HUES6 (cell line): ENCODE measurements around the gene PDE4A.
"Not testable (repeated sequence)": the region's sequence is repeated elsewhere in the genome, so short reads cannot be mapped to it uniquely, and the experiment has no call there.

Experiments
- H3K27ac ChIP-seq: 2 replicates; pipeline ENCODE4 v1.7.0; 2013; ENCODE audit warnings: low read depth, mild to moderate bottlenecking, low read length, inconsistent platforms
- H3K27me3 ChIP-seq: 2 replicates; pipeline ENCODE4 v1.6.1; 2013; ENCODE audit warnings: low read length; ENCODE audit not compliant: control insufficient read depth, insufficient read depth
- H3K36me3 ChIP-seq: 2 replicates; pipeline ENCODE4 v1.6.1; 2013; ENCODE audit warnings: low read length; ENCODE audit not compliant: control insufficient read depth, insufficient read depth
- H3K4me1 ChIP-seq: 2 replicates; pipeline ENCODE4 v1.6.1; 2013; ENCODE audit warnings: low read length; ENCODE audit not compliant: control insufficient read depth, insufficient read depth
- H3K4me3 ChIP-seq: 2 replicates; pipeline ENCODE4 v1.5.1; 2013; ENCODE audit warnings: low read depth, low read length
- H3K9ac ChIP-seq: one replicate; pipeline ENCODE4 v1.6.1; 2013; ENCODE audit warnings: mild to moderate bottlenecking, low read length
- H3K9me3 ChIP-seq: 2 replicates; pipeline ENCODE4 v1.6.1; 2013; ENCODE audit warnings: low read depth, low read length; ENCODE audit not compliant: control insufficient read depth, insufficient read depth

PDE4A gene

GRCh38 chr19:10420444-10421239 is at the start of gene PDE4A:
Gene PDE4A, plus strand, starts transcription at chr19:10420538. Its CDS starts 227 bp downstream, at chr19:10420765.
- H3K4me3 ChIP-seq = peak within 1 kb of the TSS; percentile 62
- H3K36me3 ChIP-seq = no peaks in the 10 kb centered on the region
- H3K4me1 ChIP-seq = peaks cover 26% of the 10 kb centered on the region
- no peaks in the 10 kb centered on the region for H3K9me3 ChIP-seq
- H3K27me3 ChIP-seq = peaks cover 90% of the 10 kb centered on the region
- no peak within 1 kb of the TSS for H3K27ac ChIP-seq
- H3K9ac ChIP-seq = peak within 1 kb of the TSS; percentile 15

GRCh38 chr19:10372690-10373089 is 47.6 kb upstream of the PDE4A start:
- Histone ChIP-seq H3K36me3 (peaks cover 24% of the 10 kb centered on the region), H3K27me3 (no peaks in the 10 kb centered on the region), H3K4me1 (no peaks in the 10 kb centered on the region), H3K4me3 (no peak overlapping the region), H3K9me3 (no peaks in the 10 kb centered on the region), H3K9ac (no peak overlapping the region), H3K27ac (no peak overlapping the region)

GRCh38 chr19:10374931-10375330 is 45.4 kb upstream of the PDE4A start:
- no peak overlapping the region for H3K27ac ChIP-seq
- H3K36me3 ChIP-seq = peaks cover 23% of the 10 kb centered on the region
- 0 out of 2 replicates have a peak, but pooled peaks cover 5% of the 10 kb centered on the region for H3K4me1 ChIP-seq
- H3K27me3 ChIP-seq = no peaks in the 10 kb centered on the region
- H3K9me3 ChIP-seq = no peaks in the 10 kb centered on the region
- H3K4me3 ChIP-seq = no peak overlapping the region
- H3K9ac ChIP-seq = no peak overlapping the region

- peaks cover 20% of the 10 kb centered on the region for H3K36me3 ChIP-seq
- not testable (repeated sequence) for H3K4me3 ChIP-seq, H3K9me3 ChIP-seq, H3K4me1 ChIP-seq, H3K9ac ChIP-seq, H3K27ac ChIP-seq, H3K27me3 ChIP-seq
Measured at GRCh38 chr19:10377140-10377640, 43.1 kb upstream of the PDE4A start.

GRCh38 chr19:10378124-10378523 is 42.2 kb upstream of the PDE4A start:
- Histone ChIP-seq H3K9me3 (no peaks in the 10 kb centered on the region), H3K4me3 (no peak overlapping the region), H3K27me3 (no peaks in the 10 kb centered on the region), H3K36me3 (peaks cover 20% of the 10 kb centered on the region), H3K27ac (no peak overlapping the region), H3K4me1 (peaks cover 8% of the 10 kb centered on the region; the same call in 1 of the 2 replicates), H3K9ac (no peak overlapping the region)

- peaks cover 16% of the 10 kb centered on the region for H3K36me3 ChIP-seq
- no peak overlapping the region for H3K27ac ChIP-seq
- H3K27me3 ChIP-seq = no peaks in the 10 kb centered on the region
- H3K4me1 ChIP-seq = peaks cover 8% of the 10 kb centered on the region; the same call in 1 of the 2 replicates
- no peaks in the 10 kb centered on the region for H3K9me3 ChIP-seq
- peak overlapping the region; percentile 49 for H3K9ac ChIP-seq
- H3K4me3 ChIP-seq = peak overlapping the region; percentile 77
Measured at GRCh38 chr19:10379880-10380312, 40.4 kb upstream of the PDE4A start.

GRCh38 chr19:10380313-10381102 is 39.8 kb upstream of the PDE4A start, which contains the start of gene TYK2:
Gene TYK2, minus strand, starts transcription at chr19:10380572. Its CDS starts 2,166 bp downstream, at chr19:10378406.
- Histone ChIP-seq H3K27me3 (no peaks in the 10 kb centered on the region), H3K9me3 (no peaks in the 10 kb centered on the region), H3K4me1 (peaks cover 8% of the 10 kb centered on the region; the same call in 1 of the 2 replicates), H3K27ac (no peak within 1 kb of the TSS), H3K4me3 (peak within 1 kb of the TSS; percentile 77), H3K9ac (peak within 1 kb of the TSS; percentile 86), H3K36me3 (peaks cover 13% of the 10 kb centered on the region)

GRCh38 chr19:10383223-10383499 is 37.2 kb upstream of the PDE4A start:
- H3K4me3 ChIP-seq, H3K9me3 ChIP-seq, H3K27ac ChIP-seq, H3K27me3 ChIP-seq, H3K9ac ChIP-seq, H3K36me3 ChIP-seq, H3K4me1 ChIP-seq: not testable (repeated sequence)

- H3K27ac ChIP-seq = no peak overlapping the region
- H3K9ac ChIP-seq = no peak overlapping the region
- no peaks in the 10 kb centered on the region for H3K9me3 ChIP-seq
- no peaks in the 10 kb centered on the region for H3K36me3 ChIP-seq
- no peak overlapping the region for H3K4me3 ChIP-seq
- H3K4me1 ChIP-seq = peaks cover 7% of the 10 kb centered on the region; the same call in 1 of the 2 replicates
- no peaks in the 10 kb centered on the region for H3K27me3 ChIP-seq
Measured at GRCh38 chr19:10384580-10384979, 35.8 kb upstream of the PDE4A start.

- no peak overlapping the region for H3K27ac ChIP-seq
- H3K36me3 ChIP-seq = peaks cover 25% of the 10 kb centered on the region
- H3K4me3 ChIP-seq = no peak overlapping the region
- no peaks in the 10 kb centered on the region for H3K27me3 ChIP-seq
- H3K9ac ChIP-seq = no peak overlapping the region
- H3K9me3 ChIP-seq = no peaks in the 10 kb centered on the region
- no peaks in the 10 kb centered on the region for H3K4me1 ChIP-seq
Measured at GRCh38 chr19:10388957-10389356, 31.4 kb upstream of the PDE4A start.

- no peaks in the 10 kb centered on the region for H3K27me3 ChIP-seq
- no peak overlapping the region for H3K4me3 ChIP-seq
- no peaks in the 10 kb centered on the region for H3K4me1 ChIP-seq
- peaks cover 34% of the 10 kb centered on the region for H3K36me3 ChIP-seq
- H3K9me3 ChIP-seq = no peaks in the 10 kb centered on the region
- no peak overlapping the region for H3K27ac ChIP-seq
- no peak overlapping the region for H3K9ac ChIP-seq
Measured at GRCh38 chr19:10389863-10390262, 30.5 kb upstream of the PDE4A start.
